ENCODE measurements around the gene PLCG2. TPM values are rescaled to one million over a fixed set of nuclear protein-coding genes. Genes with fewer than 3 reads are reported as not detected.

The PLCG2 gene
- total RNA-seq, 1 donor from 2014 or later = 1.7 TPM

- H3K27ac Mint-ChIP-seq (ENCODE audit: unreplicated experiment) = no peak overlapping the region
- no peaks in the 10 kb centered on the region for H3K4me1 Mint-ChIP-seq
- DNase-seq (ENCODE audit: low read depth, low spot score) = no peak
- no peaks in the 10 kb centered on the region for H3K27me3 Mint-ChIP-seq (ENCODE audit: low read depth)
- H3K4me3 Mint-ChIP-seq = no peak overlapping the region
- no peaks in the 10 kb centered on the region for H3K36me3 Mint-ChIP-seq (ENCODE audit: low read depth)
- H3K9me3 Mint-ChIP-seq = peaks cover 4% of the 10 kb centered on the region
- no peak for TF ChIP-seq CTCF (conservative IDR thresholded peaks at IDR 0.05)
These were observed 121.4 kb downstream of the PLCG2 start for GRCh38 chr16:81900456-81900855.

GRCh38 chr16:81901484-81901883, 122.4 kb downstream of the PLCG2 start:
- peaks cover 4% of the 10 kb centered on the region for H3K9me3 Mint-ChIP-seq
- no peaks in the 10 kb centered on the region for H3K4me1 Mint-ChIP-seq

DNA sequence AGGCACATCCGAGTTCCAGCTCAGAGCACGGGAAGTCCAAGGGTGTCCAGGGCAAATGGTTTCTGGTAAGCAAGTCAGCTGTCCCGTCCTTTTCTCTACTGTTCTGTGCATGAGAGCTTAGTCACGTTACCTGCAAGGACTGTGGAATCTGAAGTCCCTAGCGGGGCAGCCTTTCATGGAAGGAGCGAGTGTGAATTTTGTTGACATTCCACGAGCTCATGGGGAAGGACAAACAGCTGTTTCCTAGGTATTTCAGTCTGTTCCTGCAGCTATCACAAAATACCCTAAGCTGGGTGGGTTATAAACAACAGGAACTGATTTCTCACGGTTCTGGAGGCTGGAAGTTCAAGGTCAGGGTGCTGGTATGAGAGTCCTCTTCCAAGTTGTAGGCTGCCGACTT, 122.9 kb downstream of the PLCG2 start:
- H3K27me3 Mint-ChIP-seq (ENCODE audit: low read depth) = no peaks in the 10 kb centered on the region
- no peak for TF ChIP-seq CTCF (conservative IDR thresholded peaks at IDR 0.05)
- DNase-seq (ENCODE audit: low read depth, low spot score) = no peak
- no peaks in the 10 kb centered on the region for H3K36me3 Mint-ChIP-seq (ENCODE audit: low read depth)
- H3K4me1 Mint-ChIP-seq = no peaks in the 10 kb centered on the region
- peaks cover 4% of the 10 kb centered on the region for H3K9me3 Mint-ChIP-seq
- H3K4me3 Mint-ChIP-seq = no peak overlapping the region
- H3K27ac Mint-ChIP-seq (ENCODE audit: unreplicated experiment) = no peak overlapping the region

More at GRCh38 chr16:81901484-81901883, 122.4 kb downstream of the PLCG2 start:
- Mint-ChIP-seq H3K27me3 (ENCODE audit: low read depth) (no peaks in the 10 kb centered on the region), H3K4me3 (no peak overlapping the region), H3K36me3 (ENCODE audit: low read depth) (no peaks in the 10 kb centered on the region), H3K27ac (ENCODE audit: unreplicated experiment) (no peak overlapping the region)
- no peak for DNase-seq (ENCODE audit: low read depth, low spot score)
- no peak for TF ChIP-seq CTCF (conservative IDR thresholded peaks at IDR 0.05)

DNA sequence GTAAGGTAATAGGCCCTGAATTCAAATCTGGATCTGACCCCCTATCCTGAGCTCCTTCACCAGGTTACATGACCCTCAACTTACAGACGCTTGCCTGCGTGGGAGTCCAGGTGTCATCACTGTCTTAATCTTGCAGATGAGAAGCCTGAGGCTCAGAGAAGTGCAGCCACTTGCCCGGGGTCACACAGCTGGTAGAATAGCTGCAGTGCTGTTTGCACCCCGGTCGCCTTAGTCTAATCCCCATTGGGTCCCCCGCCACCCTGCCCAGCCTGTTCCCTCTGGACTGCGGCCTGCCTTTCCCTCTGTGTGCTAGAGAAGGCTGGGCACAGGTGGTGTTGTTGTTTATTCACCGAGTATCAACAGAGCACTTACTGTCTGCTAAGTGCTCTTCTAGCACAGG, 125.2 kb downstream of the PLCG2 start:
- Mint-ChIP-seq H3K9me3 (peaks cover 4% of the 10 kb centered on the region), H3K4me1 (peaks cover 8% of the 10 kb centered on the region), H3K36me3 (ENCODE audit: low read depth) (no peaks in the 10 kb centered on the region), H3K27ac (ENCODE audit: unreplicated experiment) (no peak overlapping the region), H3K27me3 (ENCODE audit: low read depth) (no peaks in the 10 kb centered on the region), H3K4me3 (no peak overlapping the region)
- no peak for DNase-seq (ENCODE audit: low read depth, low spot score)
- TF ChIP-seq CTCF (conservative IDR thresholded peaks at IDR 0.05) = no peak

DNA sequence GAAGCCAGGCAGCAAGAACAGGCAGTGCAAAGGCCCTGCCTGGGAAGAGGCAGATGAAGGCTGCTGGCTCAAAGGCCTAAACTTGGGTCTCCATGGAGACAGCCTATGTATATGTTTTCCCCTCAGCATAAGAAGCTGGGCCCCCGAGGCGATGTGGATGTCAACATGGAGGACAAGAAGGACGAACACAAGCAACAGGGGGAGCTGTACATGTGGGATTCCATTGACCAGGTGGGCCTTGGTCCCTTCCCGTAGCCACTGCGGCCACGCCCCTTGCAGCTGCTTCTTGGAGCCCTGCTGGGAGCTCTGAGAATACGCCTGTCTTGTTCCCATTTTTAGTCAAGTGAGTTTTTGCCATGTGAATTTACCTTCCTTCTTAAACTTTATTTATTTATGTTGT, 126.2 kb downstream of the PLCG2 start:
- peaks cover 4% of the 10 kb centered on the region for H3K9me3 Mint-ChIP-seq
- DNase-seq (ENCODE audit: low read depth, low spot score) = no peak
- H3K27me3 Mint-ChIP-seq (ENCODE audit: low read depth) = no peaks in the 10 kb centered on the region
- TF ChIP-seq CTCF (conservative IDR thresholded peaks at IDR 0.05) = no peak
- no peak overlapping the region for H3K4me3 Mint-ChIP-seq
- peaks cover 8% of the 10 kb centered on the region for H3K4me1 Mint-ChIP-seq
- H3K36me3 Mint-ChIP-seq (ENCODE audit: low read depth) = no peaks in the 10 kb centered on the region
- H3K27ac Mint-ChIP-seq (ENCODE audit: unreplicated experiment) = no peak overlapping the region

GRCh38 chr16:81907681-81908080, 128.6 kb downstream of the PLCG2 start:
- no peaks in the 10 kb centered on the region for H3K27me3 Mint-ChIP-seq (ENCODE audit: low read depth)
- H3K27ac Mint-ChIP-seq (ENCODE audit: unreplicated experiment) = no peak overlapping the region
- no peak overlapping the region for H3K4me3 Mint-ChIP-seq

More at GRCh38 chr16:81907681-81908080, 128.6 kb downstream of the PLCG2 start:
- Mint-ChIP-seq H3K4me1 (peaks cover 8% of the 10 kb centered on the region), H3K36me3 (ENCODE audit: low read depth) (no peaks in the 10 kb centered on the region), H3K9me3 (peaks cover 4% of the 10 kb centered on the region)
- no peak for DNase-seq (ENCODE audit: low read depth, low spot score)
- TF ChIP-seq CTCF (conservative IDR thresholded peaks at IDR 0.05) = no peak

Measured in neural crest cell (in vitro differentiated cells).